ENCODE measurements around the gene CAPN10. TPM values are rescaled to one million over a fixed set of nuclear protein-coding genes. Genes with fewer than 3 reads are reported as not detected.

The CAPN10 gene, protein sequence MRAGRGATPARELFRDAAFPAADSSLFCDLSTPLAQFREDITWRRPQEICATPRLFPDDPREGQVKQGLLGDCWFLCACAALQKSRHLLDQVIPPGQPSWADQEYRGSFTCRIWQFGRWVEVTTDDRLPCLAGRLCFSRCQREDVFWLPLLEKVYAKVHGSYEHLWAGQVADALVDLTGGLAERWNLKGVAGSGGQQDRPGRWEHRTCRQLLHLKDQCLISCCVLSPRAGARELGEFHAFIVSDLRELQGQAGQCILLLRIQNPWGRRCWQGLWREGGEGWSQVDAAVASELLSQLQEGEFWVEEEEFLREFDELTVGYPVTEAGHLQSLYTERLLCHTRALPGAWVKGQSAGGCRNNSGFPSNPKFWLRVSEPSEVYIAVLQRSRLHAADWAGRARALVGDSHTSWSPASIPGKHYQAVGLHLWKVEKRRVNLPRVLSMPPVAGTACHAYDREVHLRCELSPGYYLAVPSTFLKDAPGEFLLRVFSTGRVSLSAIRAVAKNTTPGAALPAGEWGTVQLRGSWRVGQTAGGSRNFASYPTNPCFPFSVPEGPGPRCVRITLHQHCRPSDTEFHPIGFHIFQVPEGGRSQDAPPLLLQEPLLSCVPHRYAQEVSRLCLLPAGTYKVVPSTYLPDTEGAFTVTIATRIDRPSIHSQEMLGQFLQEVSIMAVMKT
- 24.0 and 24.6 TPM in 2 replicates for total RNA-seq

DNA sequence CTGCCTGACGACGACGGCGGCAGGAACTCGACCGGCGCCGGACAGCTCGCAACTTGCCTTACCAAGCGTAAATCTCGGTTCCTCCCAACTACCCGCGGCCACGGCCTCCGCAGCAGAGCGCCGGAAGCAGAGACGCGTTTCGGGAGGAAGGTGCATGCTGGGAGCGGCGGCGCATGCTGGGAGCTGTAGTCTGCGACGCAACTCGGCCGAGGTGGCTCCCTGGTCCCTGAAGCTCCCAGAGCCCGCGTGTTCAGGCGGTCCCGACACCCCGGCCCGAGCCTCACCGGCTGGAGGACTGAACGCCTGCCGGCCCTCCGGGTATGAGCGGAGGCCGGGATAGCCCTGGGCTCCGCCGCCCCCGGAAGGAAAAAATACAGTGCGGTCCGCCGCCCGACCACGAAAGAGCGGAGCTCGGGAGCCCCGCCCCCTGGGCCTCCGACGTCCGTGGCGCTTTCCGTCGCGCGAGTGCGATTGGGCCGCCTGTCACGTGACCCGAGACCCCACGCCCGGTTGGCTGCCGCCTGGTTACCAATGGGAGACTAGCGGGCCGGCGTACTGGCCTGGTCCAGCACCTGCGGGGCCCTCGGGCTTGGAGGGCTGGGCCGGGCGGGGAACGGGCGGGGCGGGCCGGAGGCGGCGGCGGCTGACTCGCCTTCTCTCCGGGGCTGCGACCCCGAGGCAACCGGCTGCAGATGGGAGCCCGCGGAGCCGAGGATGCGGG, at the start of gene CAPN10:
CAPN10 (plus strand) TSS at position 537 of the 721 bp plus-strand sequence; CDS start at position 715, 178 bp downstream.

DNA sequence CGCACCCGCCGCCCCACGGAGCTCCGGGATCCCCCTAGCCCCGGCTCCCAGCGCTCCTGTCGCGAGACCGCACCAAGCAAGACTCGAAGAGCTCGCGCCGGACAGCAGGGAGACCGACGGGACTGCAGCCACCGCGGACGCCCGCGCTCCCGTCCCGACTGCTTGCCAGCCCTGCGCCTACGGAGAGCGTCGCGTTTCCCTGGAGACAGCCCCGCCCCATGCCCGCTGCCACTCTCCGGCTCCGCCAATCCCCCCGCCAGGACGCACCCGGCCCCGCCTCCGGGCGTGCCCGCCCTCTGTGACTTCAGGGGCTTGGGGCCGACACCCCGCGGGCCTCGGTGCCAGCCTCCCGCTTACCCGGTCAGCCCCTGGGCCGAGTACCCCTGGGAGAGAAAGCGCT, 28.7 kb upstream of the CAPN10 start, which contains the start of gene ANKMY1:
ANKMY1 (minus strand) TSS at position 181 of the 400 bp plus-strand sequence. CDS start 653 bp downstream, outside the sequence.

DNA sequence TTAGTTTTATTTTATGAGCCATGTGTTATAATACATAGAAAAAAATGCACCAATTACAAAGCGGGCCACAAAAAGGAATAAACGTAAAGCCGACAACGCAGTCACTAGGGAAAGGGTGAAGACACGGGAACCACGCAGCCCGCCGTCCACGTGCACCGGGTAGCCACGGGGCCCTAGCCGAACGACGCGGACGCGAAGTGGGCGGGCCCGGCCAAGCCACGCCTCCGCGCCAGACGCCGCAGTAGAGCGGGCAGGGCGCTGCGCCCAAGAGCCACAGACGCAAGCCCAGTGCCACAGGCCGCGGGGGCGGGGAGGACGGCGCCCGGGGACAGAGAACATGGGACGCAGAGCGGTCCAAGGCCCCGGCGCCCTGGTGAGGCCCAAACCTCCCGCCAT, 26.5 kb upstream of the CAPN10 start, which contains the start of gene DUSP28:
DUSP28 (plus strand) TSS at position 274 of the 396 bp plus-strand sequence. CDS start 328 bp downstream, outside the sequence.

DNA sequence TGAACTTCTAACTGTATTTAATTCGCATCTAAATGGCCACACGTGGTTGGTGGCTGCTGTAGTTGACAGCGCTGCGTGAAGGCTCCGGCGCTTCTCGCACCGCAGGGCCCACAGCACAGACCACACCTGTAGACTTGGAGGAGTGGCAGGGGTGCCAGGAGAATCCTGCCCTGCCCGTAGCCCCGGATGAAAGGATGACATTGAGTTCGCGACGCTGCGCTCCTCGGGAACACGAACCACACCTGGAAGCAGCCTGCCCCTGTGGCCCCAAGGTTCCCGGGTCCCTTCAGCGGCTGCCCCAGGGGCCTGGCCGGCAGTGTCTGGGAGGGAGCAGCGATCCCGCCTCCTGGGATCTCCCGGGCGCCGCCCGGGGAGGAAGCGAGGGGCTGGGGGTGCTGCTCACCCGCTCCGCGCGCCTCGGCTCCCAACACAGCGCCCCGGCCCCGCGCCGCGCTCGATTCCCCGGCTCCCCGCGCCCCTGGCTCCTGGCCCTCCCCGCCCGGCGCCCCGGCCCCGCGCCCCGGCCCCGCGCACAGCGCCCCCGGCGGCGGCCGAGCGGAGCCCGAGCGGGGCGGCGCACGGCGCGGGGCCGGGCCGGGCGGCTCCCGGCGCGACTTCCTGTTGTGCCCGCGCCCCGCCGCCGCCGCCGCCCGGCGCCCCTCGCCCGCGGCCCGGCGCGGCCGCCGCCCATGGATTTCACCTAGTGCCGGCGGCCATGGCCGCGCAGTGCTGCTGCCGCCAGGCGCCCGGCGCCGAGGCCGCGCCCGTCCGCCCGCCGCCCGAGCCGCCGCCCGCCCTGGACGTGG, 18.5 kb upstream of the CAPN10 start, which contains the start of gene RNPEPL1:
RNPEPL1 (plus strand) TSS at position 613 of the 806 bp plus-strand sequence; CDS start at position 716, 103 bp downstream.

DNA sequence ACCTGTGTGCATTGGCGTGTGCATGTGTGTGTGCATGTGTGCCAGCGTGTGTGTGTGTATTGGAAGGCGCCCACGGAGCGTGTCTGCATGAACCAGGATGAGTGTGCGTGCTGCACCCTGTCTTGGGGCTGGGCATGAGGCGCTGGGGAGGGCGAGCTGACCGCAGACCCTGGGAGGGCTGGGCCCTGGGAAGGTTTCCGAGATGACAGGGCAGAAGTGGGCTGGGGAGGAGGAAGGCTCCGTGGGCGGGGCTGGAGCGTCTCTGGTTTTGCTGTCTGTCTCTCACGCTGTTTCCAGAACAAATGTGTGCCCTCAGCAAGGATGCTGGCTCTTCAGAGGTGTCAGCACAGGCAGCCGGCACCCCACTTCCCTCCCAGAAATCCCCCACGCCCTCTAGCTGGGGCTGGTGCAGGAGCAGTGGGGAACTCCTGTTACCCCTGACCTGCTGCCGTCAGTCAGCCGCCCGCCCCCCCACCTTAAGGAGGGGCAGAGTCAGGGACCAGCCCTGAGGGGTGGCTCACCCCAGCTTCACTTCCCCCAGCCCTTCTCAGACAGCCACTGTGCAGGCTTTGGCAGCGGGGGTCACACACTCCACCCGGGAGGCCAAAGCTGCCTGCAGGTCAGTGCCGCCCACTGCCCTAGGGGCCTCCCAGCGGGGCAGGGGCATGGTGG, 38.6 kb downstream of the CAPN10 start, which contains the start of gene GPR35:
GPR35 (plus strand) TSS at position 531 of the 672 bp plus-strand sequence. CDS start 4,473 bp downstream, outside the sequence.

Other genes with a start within 250 kb of the CAPN10 start
- 143 and 371 TPM in 2 replicates for gene GPC1, start 151.1 kb upstream of the CAPN10 start, total RNA-seq
- gene ANKMY1, start 28.7 kb upstream of the CAPN10 start, total RNA-seq: 7.0 and 8.4 TPM in 2 replicates
- gene DUSP28, start 26.4 kb upstream of the CAPN10 start, total RNA-seq: 3.1 and 3.3 TPM in 2 replicates
- gene RNPEPL1, start 18.2 kb upstream of the CAPN10 start, total RNA-seq: 30.1 and 36.4 TPM in 2 replicates
- 0.99 TPM in 1 of 2 replicates, not detected in the other for gene GPR35, start 38.7 kb downstream of the CAPN10 start, total RNA-seq
- gene AQP12B, start 96.2 kb downstream of the CAPN10 start, total RNA-seq: 0.17 TPM in 1 of 2 replicates, not detected in the other
- not detected in 2 replicates for gene AQP12A, start 105.1 kb downstream of the CAPN10 start, total RNA-seq
- not detected in 2 replicates for gene KIF1A, start 233.5 kb downstream of the CAPN10 start, total RNA-seq

All from smooth muscle cell of trachea (primary cell).